Heart right ventricle (tissue), 16 donors: Measurements from ENCODE around the gene SFRP5. TPM values are rescaled to one million over a fixed set of nuclear protein-coding genes. Genes with fewer than 3 reads are reported as not detected.

Experiments
- ATAC-seq, 8 donors: fragments of 200-7000 bp; cut with Tn5 transposase; one replicate each; pipeline ENCODE4 v1.9.1; 2020; ENCODE audit warnings: mild to moderate bottlenecking in 8 of 8, moderate library complexity in 8 of 8, moderate number of reproducible peaks in 1 of 8
- DNase-seq, 2 donors: peaks; one replicate each; pipeline ENCODE4 v3.0.0-alpha.2; 2020
- H3K27ac ChIP-seq, 10 donors: fragments of 200-600 bp; sonication (generic) in 2 of 10; one replicate each; pipeline versions ENCODE4 v1.5.0 to v1.8.0; 2020 to 2022; ENCODE audit warnings: mild to moderate bottlenecking in 3 of 10
- H3K27me3 ChIP-seq, 7 donors: fragments of 200-600 bp; one replicate each; pipeline ENCODE4 v1.8.0; 2021 to 2022; ENCODE audit warnings: mild to moderate bottlenecking in 2 of 7
- H3K36me3 ChIP-seq, 9 donors: fragments of 200-600 bp; sonication (generic) in 1 of 9; one replicate each; pipeline versions ENCODE4 v1.5.0 to v1.8.0; 2020 to 2022; ENCODE audit warnings: mild to moderate bottlenecking in 2 of 9
- H3K4me1 ChIP-seq, 9 donors: fragments of 200-600 bp; sonication (generic) in 1 of 9; one replicate each; pipeline versions ENCODE4 v1.5.0 to v1.8.0; 2020 to 2022; ENCODE audit warnings: mild to moderate bottlenecking in 4 of 9
- H3K4me3 ChIP-seq, 10 donors: fragments of 200-600 bp; sonication (generic) in 2 of 10; one replicate each; pipeline versions ENCODE4 v1.5.0 to v1.8.0; 2020 to 2022; ENCODE audit warnings: mild to moderate bottlenecking in 7 of 10, moderate library complexity in 2 of 10
- H3K9me3 ChIP-seq, 11 donors: fragments of 200-600 bp in 10 of 11; sonication (generic) in 2 of 11; one replicate each; pipeline versions ENCODE4 v1.5.0 to v1.8.0; 2013 to 2022; ENCODE audit warnings: mild to moderate bottlenecking in 2 of 11, control low read depth in 1 of 11, moderate library complexity in 1 of 11
- CTCF ChIP-seq, 9 donors: fragments of 200-600 bp; sonication (generic) in 2 of 9; IDR thresholded peaks; one replicate each; pipeline versions ENCODE4 v1.5.0 to v1.8.0; 2021 to 2022; ENCODE audit warnings: antibody characterized with exemption in 9 of 9, mild to moderate bottlenecking in 5 of 9, moderate library complexity in 1 of 9
- WGBS, 2 donors: extraction: QIAGEN DNeasy Blood & Tissue Kit; methylation state at CpG; one replicate each; pipeline ENCODE4 v1.1.7; 2013; ENCODE audit warnings: inconsistent platforms in 1 of 2; 5-methylcytosine and 5-hydroxymethylcytosine counted together
- intact Hi-C, 10 donors: fragments of 100-400 bp; cut with DNase I; formaldehyde crosslinking; loops; one replicate each; pipeline versions ENCODE4 v1.11.1 to v1.14.2; 2022
- polyA plus RNA-seq, 2 donors: library from polyadenylated mRNA; stranded (reverse); fragments of 200-250 nt; gene quantifications; one replicate each; pipeline ENCODE4 v1.2.3, GENCODE V29; 2013
- total RNA-seq, 10 donors: library from RNA; stranded (reverse); fragmentation: NEBNext Ultra II Directional in 3 of 10; extraction: Animal tissue kit (Norgen Biotek cat#: 25700) in 3 of 10; gene quantifications; one replicate each; pipeline versions ENCODE4 v1.2.1 to v1.2.4, GENCODE V29; 2021 to 2023
- donor health status: Arrhythmogenic right ventricular cardiomyopathy.
- donor health status: ischemic (EF 13 %, LVEDD 7.1; RV severe dilation, severe dysfunction).
- donor health status: healthy with polysubstance abuse.
- donor health status: DM: no; HTN: yes; CAD: no.
- donor health status: DM: no; HTN: no; CAD: no.
- donor health status: ischemic (EF 25% LVEDD 6.9; RV normal size, moderate dysfunction).
- donor health status: ischemic (EF 25% LVEDD 5.7; RV mildly dilated, moderate dysfunction).
- donor health status: healthy.
- donor health status: DM: yes; HTN: yes; CAD: no.
- donor health status: Ischemic cardiomyopathy.
- donor health status: ischemic (EF 35%, LVEDD 5.7; RV mildly dilated, moderate dysfunction).
- donor health status: nonischemic (EF 11% LVEDD 7.7; RV severe dilation, severe dysfunction).
- donor health status: DM: yes; HTN: yes; CAD: no.
- donor health status: PGD.
- donor health status: ischemic (EF 29% LVEDD 5.4; RV normal size, mild dysfunction).
- donor health status: nonischemic (EF 23%, LVEDD 6.1; RV moderate dilation, normal function).

The SFRP5 gene
- total and polyA plus RNA-seq, 12 donors, result 0.19 to 4.3 (median 1.0) TPM; not detected in 2

GRCh38 chr10:97800474-97800873 is 28.7 kb upstream of the SFRP5 start:
- no peak for TF ChIP-seq CTCF (IDR thresholded peaks at IDR 0.05)
- DNase-seq, result no peak
- no peak overlapping the region for H3K27ac ChIP-seq
- no peaks in the 10 kb centered on the region for H3K36me3 ChIP-seq
- ATAC-seq, result no peak
- peaks cover 0 to 9% (median 0%) of the 10 kb centered on the region in 9 donors for H3K4me1 ChIP-seq
- peaks cover 0 to 17% (median 5%) of the 10 kb centered on the region in 11 donors for H3K9me3 ChIP-seq
- WGBS, 2 donors, result 80 to 84% methylated on average over 9 of the region's 9 CpGs
- peaks cover 0 to 27% (median 10%) of the 10 kb centered on the region in 7 donors for H3K27me3 ChIP-seq
- intact Hi-C loops, result no loop called here
- H3K4me3 ChIP-seq, result no peak overlapping the region

- Histone ChIP-seq H3K4me1 (peaks cover 0 to 9% (median 0%) of the 10 kb centered on the region in 9 donors), H3K27ac (no peak overlapping the region), H3K4me3 (no peak overlapping the region), H3K27me3 (peaks cover 0 to 27% (median 10%) of the 10 kb centered on the region in 7 donors), H3K9me3 (peaks cover 0 to 17% (median 5%) of the 10 kb centered on the region in 11 donors), H3K36me3 (no peaks in the 10 kb centered on the region)
- no peak for DNase-seq
- no peak for TF ChIP-seq CTCF (IDR thresholded peaks at IDR 0.05)
- intact Hi-C loops, result loop anchor here in 3 of 10 donors (10.0 kb wide), 2 partner anchors 66 to 246 kb away; no protein-coding TSS in a partner anchor
- ATAC-seq, result no peak
- WGBS, 2 donors, result 80 to 90% methylated on average over 1 of the region's 1 CpG
Measured at GRCh38 chr10:97798958-97799610, 27.3 kb upstream of the SFRP5 start.

- ATAC-seq (no peak), DNase-seq (no peak)
- intact Hi-C loops, result loop anchor here in 3 of 10 donors (10.0 kb wide), 2 partner anchors 68 to 248 kb away; no protein-coding TSS in a partner anchor
- Histone ChIP-seq H3K27me3 (peaks cover 0 to 29% (median 12%) of the 10 kb centered on the region in 7 donors), H3K9me3 (peaks cover 0 to 17% (median 5%) of the 10 kb centered on the region in 11 donors), H3K27ac (peak overlapping the region in 1 of 10 donors; percentile 10), H3K4me1 (peaks cover 0 to 9% (median 0%) of the 10 kb centered on the region in 9 donors), H3K36me3 (no peaks in the 10 kb centered on the region), H3K4me3 (no peak overlapping the region)
- 22 to 33% methylated on average over 3 of the region's 3 CpGs for WGBS, 2 donors
- no peak for TF ChIP-seq CTCF (IDR thresholded peaks at IDR 0.05)
Measured at GRCh38 chr10:97796651-97797050, 24.9 kb upstream of the SFRP5 start.

GRCh38 chr10:97795886-97796285 is 24.1 kb upstream of the SFRP5 start:
- intact Hi-C loops, result loop anchor here in 3 of 10 donors (10.0 kb wide), 2 partner anchors 69 to 249 kb away; no protein-coding TSS in a partner anchor
- no peak for ATAC-seq
- H3K4me1 ChIP-seq, result peaks cover 0 to 9% (median 0%) of the 10 kb centered on the region in 9 donors
- 58 to 59% methylated on average over 4 of the region's 4 CpGs for WGBS, 2 donors
- H3K4me3 ChIP-seq, result no peak overlapping the region
- no peak for DNase-seq
- peaks cover 0 to 31% (median 11%) of the 10 kb centered on the region in 7 donors for H3K27me3 ChIP-seq
- H3K36me3 ChIP-seq, result no peaks in the 10 kb centered on the region
- peak overlapping the region in 1 of 10 donors; percentile 10 for H3K27ac ChIP-seq
- TF ChIP-seq CTCF (IDR thresholded peaks at IDR 0.05), result no peak
- peaks cover 0 to 17% (median 5%) of the 10 kb centered on the region in 11 donors for H3K9me3 ChIP-seq
